Cardiac fibroblast (primary cell): Measurements from ENCODE around the gene CRTC3.
"Not testable (repeated sequence)": the region's sequence is repeated elsewhere in the genome, so short reads cannot be mapped to it uniquely, and the experiment has no call there.

Experiments used
- DNase-seq, 2 donors: peaks; one replicate each; pipeline versions ENCODE4 v3.0.0 to v3.0.0-alpha.2; 2010; ENCODE audit warnings: low read depth in 2 of 2
- H3K4me3 ChIP-seq, 2 donors: replicated peaks in 1 of 2; 1 replicate in 1 of 2; 2 replicates in 1 of 2; pipeline ENCODE4 v1.5.1; 2011; ENCODE audit warnings: low read depth in 2 of 2, low read length in 2 of 2, mild to moderate bottlenecking in 2 of 2, moderate library complexity in 1 of 2
- TF ChIP-seq, protein P1 (sequence below): IDR thresholded peaks from one replicate; pipeline ENCODE4 v1.5.1; 2011; ENCODE audit warnings: low read depth, mild to moderate bottlenecking, low read length, inconsistent platforms

Gene CRTC3

DNA sequence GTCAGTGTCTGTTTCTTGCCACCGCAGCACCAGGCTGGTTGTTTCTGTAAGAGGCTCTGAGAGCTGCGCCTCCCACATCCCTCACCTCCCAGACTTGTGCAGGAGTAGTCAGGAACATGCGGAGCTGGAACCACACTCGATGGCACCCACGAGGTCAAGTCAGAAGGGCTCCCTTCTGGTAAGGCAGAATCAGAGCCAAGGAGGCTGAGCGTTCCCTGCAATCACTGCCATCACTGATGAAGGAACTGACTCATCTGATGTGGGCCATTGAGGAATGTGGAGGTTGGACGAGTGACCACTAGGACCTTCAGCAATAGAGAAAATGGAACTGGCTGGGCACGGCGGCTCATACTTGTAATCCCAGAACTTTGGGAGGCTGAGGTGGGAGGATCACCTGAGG lies 151.8 kb downstream of the CRTC3 start:
- DNase-seq = peak; percentile 74 to 94
- TF ChIP-seq, protein P1, sequence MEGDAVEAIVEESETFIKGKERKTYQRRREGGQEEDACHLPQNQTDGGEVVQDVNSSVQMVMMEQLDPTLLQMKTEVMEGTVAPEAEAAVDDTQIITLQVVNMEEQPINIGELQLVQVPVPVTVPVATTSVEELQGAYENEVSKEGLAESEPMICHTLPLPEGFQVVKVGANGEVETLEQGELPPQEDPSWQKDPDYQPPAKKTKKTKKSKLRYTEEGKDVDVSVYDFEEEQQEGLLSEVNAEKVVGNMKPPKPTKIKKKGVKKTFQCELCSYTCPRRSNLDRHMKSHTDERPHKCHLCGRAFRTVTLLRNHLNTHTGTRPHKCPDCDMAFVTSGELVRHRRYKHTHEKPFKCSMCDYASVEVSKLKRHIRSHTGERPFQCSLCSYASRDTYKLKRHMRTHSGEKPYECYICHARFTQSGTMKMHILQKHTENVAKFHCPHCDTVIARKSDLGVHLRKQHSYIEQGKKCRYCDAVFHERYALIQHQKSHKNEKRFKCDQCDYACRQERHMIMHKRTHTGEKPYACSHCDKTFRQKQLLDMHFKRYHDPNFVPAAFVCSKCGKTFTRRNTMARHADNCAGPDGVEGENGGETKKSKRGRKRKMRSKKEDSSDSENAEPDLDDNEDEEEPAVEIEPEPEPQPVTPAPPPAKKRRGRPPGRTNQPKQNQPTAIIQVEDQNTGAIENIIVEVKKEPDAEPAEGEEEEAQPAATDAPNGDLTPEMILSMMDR = no peak
- H3K4me3 ChIP-seq = no peak overlapping the region

- TF ChIP-seq, protein P1 = no peak
- H3K4me3 ChIP-seq = no peak overlapping the region
- no peak for DNase-seq
Observed at GRCh38 chr15:90683371-90683770, 153.6 kb downstream of the CRTC3 start.

DNA sequence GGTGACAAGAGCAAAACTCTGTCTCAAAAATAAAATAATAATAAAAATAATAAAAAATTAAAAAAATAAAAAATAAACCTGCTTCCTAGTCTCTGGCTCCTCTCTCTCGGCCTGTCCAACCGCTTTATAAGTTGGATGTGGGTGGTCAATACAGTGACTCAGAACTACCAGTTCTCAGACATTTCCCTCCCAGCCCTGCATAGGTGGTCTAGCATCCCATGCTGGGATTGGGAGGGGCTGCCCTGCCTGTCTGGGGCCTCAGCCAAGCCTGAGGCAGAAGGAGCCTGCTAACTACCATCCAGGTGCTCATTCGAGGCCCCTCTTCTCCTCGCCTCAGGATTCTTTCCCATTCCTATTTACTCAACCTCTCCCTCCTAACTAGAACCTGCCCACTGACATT lies 154.2 kb downstream of the CRTC3 start:
- TF ChIP-seq, protein P1 = no peak
- no peak overlapping the region for H3K4me3 ChIP-seq
- no peak for DNase-seq

GRCh38 chr15:90684281-90684680 lies 154.6 kb downstream of the CRTC3 start:
- TF ChIP-seq, protein P1 = no peak
- no peak overlapping the region for H3K4me3 ChIP-seq
- DNase-seq = peak in 1 of 2 donors; percentile 36

- H3K4me3 ChIP-seq = no peak overlapping the region
- TF ChIP-seq, protein P1 = no peak
- DNase-seq = no peak
Observed at GRCh38 chr15:90685591-90686434, 156.1 kb downstream of the CRTC3 start.

DNA sequence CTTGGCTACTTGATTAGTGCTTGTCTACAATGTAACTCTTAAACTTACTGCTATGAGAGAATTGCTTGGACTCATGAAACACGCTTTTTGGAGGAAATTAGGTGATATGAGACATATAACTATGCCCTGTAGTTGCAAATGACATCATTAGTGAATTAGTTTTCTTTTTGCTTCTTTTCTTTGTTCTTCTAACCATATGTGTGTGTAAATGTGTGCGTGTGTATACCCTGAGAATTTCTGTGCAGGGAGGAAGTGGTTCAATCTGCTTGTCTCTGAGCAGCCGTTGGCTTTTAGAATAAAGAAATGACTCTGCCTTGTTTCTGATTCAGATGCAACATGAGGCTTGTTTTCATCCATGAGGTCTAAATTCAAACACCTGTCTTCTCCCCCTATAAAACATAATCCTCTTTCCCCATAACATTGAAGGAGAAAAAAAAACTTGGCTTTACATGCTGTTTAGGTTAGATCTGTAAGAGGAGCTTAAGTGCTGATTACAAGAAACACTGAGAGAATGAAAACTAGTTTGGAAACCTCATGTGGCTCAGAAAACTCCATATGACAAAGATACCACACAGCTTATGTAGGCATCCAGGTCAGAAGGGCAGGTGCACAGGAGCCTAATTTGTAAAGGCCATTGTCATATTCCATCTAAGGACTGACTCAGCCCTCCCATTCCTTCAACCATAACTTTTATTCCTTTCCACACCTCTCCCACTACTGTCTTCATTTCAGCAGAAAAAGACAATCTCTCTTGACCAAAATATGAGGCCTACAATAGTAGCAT lies 156.9 kb downstream of the CRTC3 start:
- no peak overlapping the region for H3K4me3 ChIP-seq
- no peak for DNase-seq
- TF ChIP-seq, protein P1 = no peak

GRCh38 chr15:90689326-90689961 lies 159.7 kb downstream of the CRTC3 start:
- not testable (repeated sequence) for DNase-seq, H3K4me3 ChIP-seq
